Astrocyte (in vitro differentiated cells and primary cell): Measurements from ENCODE around the gene FRRS1. TPM values are rescaled to one million over a fixed set of nuclear protein-coding genes. Genes with fewer than 3 reads are reported as not detected.

Source experiments
- DNase-seq: peaks from one replicate; pipeline ENCODE4 v3.0.0-alpha.2; 2010; ENCODE audit warnings: low read depth
- FAIRE-seq: peaks from 2 replicates; lab custom pipeline; 2011; peaks lifted over from hg19 to GRCh38; lab: Jason Lieb, UNC
- H2AFZ ChIP-seq: 2 replicates; pipeline ENCODE4 v1.6.0; 2012; ENCODE audit warnings: low read depth, low read length, inconsistent platforms
- H3K27ac ChIP-seq: 2 replicates; pipeline ENCODE4 v1.5.1; 2011; ENCODE audit warnings: low read depth, low read length, inconsistent platforms
- H3K27me3 ChIP-seq: 2 replicates; pipeline ENCODE4 v1.6.0; 2011; ENCODE audit warnings: low read length, inconsistent platforms; ENCODE audit not compliant: insufficient read depth
- H3K36me3 ChIP-seq: 2 replicates; pipeline ENCODE4 v1.5.1; 2011; ENCODE audit warnings: low read length, inconsistent platforms; ENCODE audit not compliant: insufficient read depth
- H3K4me1 ChIP-seq: 2 replicates; pipeline ENCODE4 v1.5.1; 2011; ENCODE audit warnings: low read length, inconsistent platforms; ENCODE audit not compliant: insufficient read depth
- H3K4me2 ChIP-seq: 2 replicates; pipeline ENCODE4 v1.6.0; 2012; ENCODE audit warnings: low read length, inconsistent platforms
- H3K4me3 ChIP-seq: 2 replicates; pipeline ENCODE4 v1.5.1; 2011; ENCODE audit warnings: low read depth, mild to moderate bottlenecking, low read length, inconsistent platforms; ENCODE audit not compliant: insufficient read depth
- H3K79me2 ChIP-seq: 2 replicates; pipeline ENCODE4 v1.6.0; 2012; ENCODE audit warnings: mild to moderate bottlenecking, low read length, inconsistent platforms; ENCODE audit not compliant: insufficient read depth
- H3K9ac ChIP-seq: 2 replicates; pipeline ENCODE4 v1.6.0; 2012; ENCODE audit warnings: mild to moderate bottlenecking, low read length, inconsistent platforms
- H3K9me3 ChIP-seq: 2 replicates; pipeline ENCODE4 v1.5.1; 2012; ENCODE audit warnings: low read depth, mild to moderate bottlenecking, low read length, inconsistent platforms; ENCODE audit not compliant: insufficient read depth
- H4K20me1 ChIP-seq: 2 replicates; pipeline ENCODE4 v1.6.0; 2012; ENCODE audit warnings: low read length, inconsistent platforms; ENCODE audit not compliant: insufficient read depth
- H3K27ac Mint-ChIP-seq: one replicate; pipeline ENCODE4 v1.8.0; 2021; ENCODE audit warnings: mild to moderate bottlenecking, mixed read lengths; ENCODE audit not compliant: unreplicated experiment
- H3K27me3 Mint-ChIP-seq: one replicate; pipeline ENCODE4 v1.8.0; 2021; ENCODE audit warnings: low read depth, mixed read lengths; ENCODE audit not compliant: unreplicated experiment
- H3K36me3 Mint-ChIP-seq: one replicate; pipeline ENCODE4 v1.8.0; 2021; ENCODE audit warnings: low read depth, mixed read lengths; ENCODE audit not compliant: unreplicated experiment
- H3K4me1 Mint-ChIP-seq: one replicate; pipeline ENCODE4 v1.8.0; 2021; ENCODE audit warnings: low read depth, mixed read lengths; ENCODE audit not compliant: unreplicated experiment
- H3K4me3 Mint-ChIP-seq: one replicate; pipeline ENCODE4 v1.8.0; 2021; ENCODE audit warnings: mild to moderate bottlenecking, moderate library complexity, mixed read lengths; ENCODE audit not compliant: unreplicated experiment
- H3K9me3 Mint-ChIP-seq: one replicate; pipeline ENCODE4 v1.8.0; 2021; ENCODE audit warnings: mild to moderate bottlenecking, mixed read lengths; ENCODE audit not compliant: unreplicated experiment
- EZH2 ChIP-seq: IDR thresholded peaks from 2 replicates; pipeline ENCODE4 v1.6.1; 2012; ENCODE audit warnings: mild to moderate bottlenecking, low read length, inconsistent platforms; ENCODE audit not compliant: insufficient read depth
- total RNA-seq: library from RNA; stranded (reverse); gene quantifications from 2 replicates; pipeline ENCODE4 v1.2.1, GENCODE V29; 2021
- TF ChIP-seq, protein P1 (sequence below): IDR thresholded peaks from 2 replicates; pipeline ENCODE4 v1.5.1; 2011; ENCODE audit warnings: low read depth, mild to moderate bottlenecking, inconsistent platforms, low read length, moderate library complexity; ENCODE audit not compliant: insufficient read depth

Gene FRRS1
- total RNA-seq, 1 donor from 2014 or later, result 4.5 TPM

DNA sequence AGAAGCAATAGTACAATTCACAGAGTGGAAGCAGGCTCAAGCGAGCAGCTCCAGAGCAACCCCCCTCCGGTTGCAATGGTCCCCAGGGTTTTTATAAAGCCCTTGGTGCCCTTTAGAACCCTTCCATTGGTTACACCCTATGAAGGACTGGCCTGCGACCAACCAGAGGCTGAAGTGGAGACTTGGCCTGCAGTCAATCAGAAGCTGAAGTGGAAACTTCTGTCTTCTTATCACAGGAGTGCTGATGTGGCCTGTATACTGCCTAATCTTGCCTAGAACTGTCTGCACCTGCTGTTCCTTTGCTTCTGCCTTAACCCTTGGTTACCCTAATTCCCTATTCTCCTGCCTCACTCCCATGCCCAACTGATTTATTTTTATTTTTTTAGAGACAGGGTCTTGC lies 15.4 kb upstream of the FRRS1 start:
- H3K4me3 Mint-ChIP-seq, result no peak overlapping the region
- Histone ChIP-seq H3K4me1 (no peaks in the 10 kb centered on the region), H2AFZ (no peak overlapping the region), H3K79me2 (no peaks in the 10 kb centered on the region), H3K4me2 (no peak overlapping the region), H3K9me3 (no peaks in the 10 kb centered on the region), H3K4me3 (no peak overlapping the region), H3K9ac (no peak overlapping the region), H3K27me3 (peaks cover 3% of the 10 kb centered on the region), H3K36me3 (no peaks in the 10 kb centered on the region), H3K27ac (no peak overlapping the region), H4K20me1 (no peaks in the 10 kb centered on the region)
- H3K4me1 Mint-ChIP-seq, result no peaks in the 10 kb centered on the region
- peaks cover 2% of the 10 kb centered on the region for H3K9me3 Mint-ChIP-seq
- no peaks in the 10 kb centered on the region for H3K36me3 Mint-ChIP-seq
- H3K27ac Mint-ChIP-seq, result no peak overlapping the region
- H3K27me3 Mint-ChIP-seq, result peaks cover 6% of the 10 kb centered on the region
- FAIRE-seq, result no peak
- TF ChIP-seq EZH2, result no peak
- TF ChIP-seq, protein P1, sequence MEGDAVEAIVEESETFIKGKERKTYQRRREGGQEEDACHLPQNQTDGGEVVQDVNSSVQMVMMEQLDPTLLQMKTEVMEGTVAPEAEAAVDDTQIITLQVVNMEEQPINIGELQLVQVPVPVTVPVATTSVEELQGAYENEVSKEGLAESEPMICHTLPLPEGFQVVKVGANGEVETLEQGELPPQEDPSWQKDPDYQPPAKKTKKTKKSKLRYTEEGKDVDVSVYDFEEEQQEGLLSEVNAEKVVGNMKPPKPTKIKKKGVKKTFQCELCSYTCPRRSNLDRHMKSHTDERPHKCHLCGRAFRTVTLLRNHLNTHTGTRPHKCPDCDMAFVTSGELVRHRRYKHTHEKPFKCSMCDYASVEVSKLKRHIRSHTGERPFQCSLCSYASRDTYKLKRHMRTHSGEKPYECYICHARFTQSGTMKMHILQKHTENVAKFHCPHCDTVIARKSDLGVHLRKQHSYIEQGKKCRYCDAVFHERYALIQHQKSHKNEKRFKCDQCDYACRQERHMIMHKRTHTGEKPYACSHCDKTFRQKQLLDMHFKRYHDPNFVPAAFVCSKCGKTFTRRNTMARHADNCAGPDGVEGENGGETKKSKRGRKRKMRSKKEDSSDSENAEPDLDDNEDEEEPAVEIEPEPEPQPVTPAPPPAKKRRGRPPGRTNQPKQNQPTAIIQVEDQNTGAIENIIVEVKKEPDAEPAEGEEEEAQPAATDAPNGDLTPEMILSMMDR, result no peak
- no peak for DNase-seq

DNA sequence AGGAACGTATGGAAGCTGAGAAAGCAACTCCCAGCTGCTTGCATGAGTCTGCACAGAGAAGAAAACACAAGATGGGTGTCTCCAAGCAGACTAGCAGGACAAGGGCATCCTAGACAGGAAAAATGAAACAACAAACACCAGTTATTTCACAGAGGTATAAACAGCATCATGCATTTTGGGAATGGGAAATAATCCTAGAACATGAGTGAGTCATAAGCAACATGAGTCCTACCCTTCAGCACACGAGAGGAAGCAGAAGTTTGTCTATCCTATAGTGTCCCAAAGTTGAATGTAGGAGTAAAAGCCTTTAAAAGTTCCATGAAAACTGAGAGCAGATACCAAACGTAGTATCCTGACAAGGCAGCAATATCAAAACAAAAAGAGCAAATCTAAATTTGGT lies 11.3 kb upstream of the FRRS1 start:
- no peak overlapping the region for H3K27ac ChIP-seq
- no peaks in the 10 kb centered on the region for H3K36me3 ChIP-seq
- no peak overlapping the region for H3K4me2 ChIP-seq
- H3K9ac ChIP-seq, result no peak overlapping the region
- no peaks in the 10 kb centered on the region for H3K79me2 ChIP-seq
- Mint-ChIP-seq H3K36me3 (no peaks in the 10 kb centered on the region), H3K27me3 (peaks cover 6% of the 10 kb centered on the region), H3K27ac (no peak overlapping the region), H3K9me3 (peaks cover 2% of the 10 kb centered on the region), H3K4me1 (no peaks in the 10 kb centered on the region), H3K4me3 (no peak overlapping the region)
- H3K4me3 ChIP-seq, result no peak overlapping the region
- FAIRE-seq (no peak), DNase-seq (no peak)
- H4K20me1 ChIP-seq, result no peaks in the 10 kb centered on the region
- TF ChIP-seq EZH2, result no peak
- TF ChIP-seq, protein P1, result no peak
- H3K9me3 ChIP-seq, result no peaks in the 10 kb centered on the region
- no peaks in the 10 kb centered on the region for H3K4me1 ChIP-seq
- no peak overlapping the region for H2AFZ ChIP-seq
- H3K27me3 ChIP-seq, result peaks cover 3% of the 10 kb centered on the region

DNA sequence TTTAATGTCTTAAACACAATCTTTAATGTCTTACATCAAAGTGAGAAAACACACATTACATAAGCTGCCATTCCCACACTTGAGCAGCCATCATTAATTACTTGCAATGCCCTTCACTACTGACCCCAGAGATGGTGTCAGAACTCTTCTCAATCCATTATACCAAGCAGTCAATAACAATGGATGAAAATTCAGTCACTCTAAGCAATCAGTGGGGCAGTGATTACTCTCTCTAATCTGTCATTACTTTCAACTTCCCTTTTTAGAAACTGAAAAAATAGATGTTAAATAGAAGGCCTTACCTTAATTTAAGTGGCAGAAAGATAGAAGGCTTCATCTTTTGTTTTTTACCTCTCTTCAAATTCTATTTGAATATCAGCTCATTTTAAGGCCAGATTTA lies 9.7 kb upstream of the FRRS1 start:
- Mint-ChIP-seq H3K27me3 (peaks cover 1% of the 10 kb centered on the region), H3K4me1 (no peaks in the 10 kb centered on the region)

More for the DNA sequence above, 9.7 kb upstream of the FRRS1 start:
- no peak for TF ChIP-seq EZH2
- TF ChIP-seq, protein P1, result no peak
- DNase-seq (no peak), FAIRE-seq (no peak)
- no peaks in the 10 kb centered on the region for H3K79me2 ChIP-seq
- no peaks in the 10 kb centered on the region for H3K9me3 ChIP-seq
- Mint-ChIP-seq H3K9me3 (peaks cover 2% of the 10 kb centered on the region), H3K4me3 (no peak overlapping the region), H3K27ac (no peak overlapping the region), H3K36me3 (no peaks in the 10 kb centered on the region)
- no peak overlapping the region for H3K4me3 ChIP-seq
- no peak overlapping the region for H3K27ac ChIP-seq
- H2AFZ ChIP-seq, result no peak overlapping the region
- no peaks in the 10 kb centered on the region for H3K4me1 ChIP-seq
- no peak overlapping the region for H3K4me2 ChIP-seq
- H3K27me3 ChIP-seq, result peaks cover 3% of the 10 kb centered on the region
- H3K9ac ChIP-seq, result no peak overlapping the region
- H3K36me3 ChIP-seq, result no peaks in the 10 kb centered on the region
- H4K20me1 ChIP-seq, result no peaks in the 10 kb centered on the region
